Tibial nerve (tissue), 4 donors: ENCODE data around the gene RPL39L. TPM values are rescaled to one million over a fixed set of nuclear protein-coding genes. Genes with fewer than 3 reads are reported as not detected.
"Not testable (repeated sequence)": the region's sequence is repeated elsewhere in the genome, so short reads cannot be mapped to it uniquely, and the experiment has no call there.

Experiments used
- DNase-seq, 2 donors: peaks; one replicate each; pipeline ENCODE4 v3.0.0-alpha.2; 2019; ENCODE audit warnings: low spot score in 2 of 2
- H3K27ac ChIP-seq, 4 donors: fragments of 200-600 bp; sonication (generic) in 3 of 4; one replicate each; pipeline ENCODE4 v1.5.1; 2017 to 2019; ENCODE audit warnings: mild to moderate bottlenecking in 1 of 4
- H3K27me3 ChIP-seq, 2 donors: fragments of 200-600 bp; sonication (generic) in 1 of 2; one replicate each; pipeline versions ENCODE4 v1.5.1 to v1.6.0; 2017 to 2019
- H3K36me3 ChIP-seq, 3 donors: fragments of 200-600 bp; sonication (generic); one replicate each; pipeline ENCODE4 v1.5.1; 2018 to 2019
- H3K4me1 ChIP-seq, 4 donors: fragments of 200-600 bp; sonication (generic) in 3 of 4; one replicate each; pipeline ENCODE4 v1.5.1; 2017 to 2019
- H3K4me3 ChIP-seq, 4 donors: fragments of 200-600 bp; sonication (generic) in 3 of 4; one replicate each; pipeline ENCODE4 v1.5.1; 2017 to 2019; ENCODE audit warnings: mild to moderate bottlenecking in 1 of 4, moderate library complexity in 1 of 4
- H3K9me3 ChIP-seq, 4 donors: fragments of 200-600 bp; sonication (generic) in 3 of 4; one replicate each; pipeline ENCODE4 v1.5.1; 2017 to 2019
- EP300 ChIP-seq, 2 donors: sonication (generic); formaldehyde crosslinking; IDR thresholded peaks; one replicate each; pipeline ENCODE4 v1.6.1; 2017; ENCODE audit warnings: antibody characterized with exemption in 2 of 2, mild to moderate bottlenecking in 1 of 2
- POLR2A ChIP-seq, 2 donors: fragments of 450-650 bp; IDR thresholded peaks; one replicate each; pipeline ENCODE4 v1.6.1; 2017; ENCODE audit warnings: antibody characterized with exemption in 2 of 2, mild to moderate bottlenecking in 2 of 2, moderate library complexity in 2 of 2
- WGBS, 2 donors: methylation state at CpG; one replicate each; pipeline ENCODE4 v1.1.5; 2018; 5-methylcytosine and 5-hydroxymethylcytosine counted together
- total RNA-seq, 4 donors: library from RNA; depleted of rRNA; stranded (reverse); fragments of >200 nt; gene quantifications; one replicate each; pipeline ENCODE4 v1.1.0, GENCODE V29; 2016
- TF ChIP-seq, protein P1 (sequence below), 5 experiments: fragments of 200-600 bp in 3 of 5; fragments of 450-650 bp in 2 of 5; sonication (generic) in 3 of 5; IDR thresholded peaks; one replicate each; pipeline ENCODE4 v1.5.1; 2016 to 2019; ENCODE audit warnings: antibody characterized with exemption in 5 of 5, mild to moderate bottlenecking in 3 of 5, moderate library complexity in 2 of 5

RPL39L gene
- total RNA-seq, 4 donors from 2014 or later: 1.4 to 15.0 (median 10.7) TPM

GRCh38 chr3:187183903-187184302 lies 44.6 kb upstream of the RPL39L start:
- 95% methylated on average over 6 of the region's 6 CpGs for WGBS, 2 donors

DNA sequence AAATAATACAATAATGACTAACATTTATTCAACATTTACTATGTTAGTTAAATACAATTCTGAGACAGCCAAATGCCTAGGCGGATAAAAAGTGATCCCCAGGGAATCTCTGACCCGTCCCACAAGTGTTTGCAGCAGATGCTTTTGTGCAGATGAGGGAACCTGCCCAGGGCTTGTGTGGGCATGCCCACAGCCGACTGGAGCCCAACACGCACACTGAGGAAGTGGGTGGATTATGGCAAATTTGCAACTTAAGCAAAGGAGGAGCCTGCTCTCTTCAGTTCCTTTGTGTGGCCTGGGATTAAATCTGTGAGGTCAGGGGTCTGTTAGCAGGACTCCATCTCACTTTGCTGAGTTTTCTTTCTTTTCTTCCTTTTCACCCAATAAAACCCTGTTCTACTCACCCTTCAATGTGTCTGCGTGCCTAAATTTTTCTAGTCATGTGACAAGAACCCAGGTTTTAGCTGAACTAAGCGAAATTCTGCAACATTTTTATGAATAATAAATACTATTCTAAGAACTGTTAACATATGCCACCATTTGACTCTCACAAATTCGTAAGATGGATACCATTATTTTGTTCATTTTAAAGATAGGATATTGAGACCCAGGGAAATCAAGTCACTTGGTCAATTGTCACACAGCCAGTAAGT lies 44.0 kb upstream of the RPL39L start:
- no peak overlapping the region for H3K27ac ChIP-seq
- H3K4me3 ChIP-seq: no peak overlapping the region
- H3K4me1 ChIP-seq: no peaks in the 10 kb centered on the region
- no peak for DNase-seq
- no peaks in the 10 kb centered on the region for H3K27me3 ChIP-seq
- H3K9me3 ChIP-seq: no peaks in the 10 kb centered on the region
- no peaks in the 10 kb centered on the region for H3K36me3 ChIP-seq
- TF ChIP-seq, protein P1, sequence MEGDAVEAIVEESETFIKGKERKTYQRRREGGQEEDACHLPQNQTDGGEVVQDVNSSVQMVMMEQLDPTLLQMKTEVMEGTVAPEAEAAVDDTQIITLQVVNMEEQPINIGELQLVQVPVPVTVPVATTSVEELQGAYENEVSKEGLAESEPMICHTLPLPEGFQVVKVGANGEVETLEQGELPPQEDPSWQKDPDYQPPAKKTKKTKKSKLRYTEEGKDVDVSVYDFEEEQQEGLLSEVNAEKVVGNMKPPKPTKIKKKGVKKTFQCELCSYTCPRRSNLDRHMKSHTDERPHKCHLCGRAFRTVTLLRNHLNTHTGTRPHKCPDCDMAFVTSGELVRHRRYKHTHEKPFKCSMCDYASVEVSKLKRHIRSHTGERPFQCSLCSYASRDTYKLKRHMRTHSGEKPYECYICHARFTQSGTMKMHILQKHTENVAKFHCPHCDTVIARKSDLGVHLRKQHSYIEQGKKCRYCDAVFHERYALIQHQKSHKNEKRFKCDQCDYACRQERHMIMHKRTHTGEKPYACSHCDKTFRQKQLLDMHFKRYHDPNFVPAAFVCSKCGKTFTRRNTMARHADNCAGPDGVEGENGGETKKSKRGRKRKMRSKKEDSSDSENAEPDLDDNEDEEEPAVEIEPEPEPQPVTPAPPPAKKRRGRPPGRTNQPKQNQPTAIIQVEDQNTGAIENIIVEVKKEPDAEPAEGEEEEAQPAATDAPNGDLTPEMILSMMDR (IDR thresholded peaks at IDR 0.05): no peak
- no peak for TF ChIP-seq EP300 (IDR thresholded peaks at IDR 0.05)
- no peak for TF ChIP-seq POLR2A (IDR thresholded peaks at IDR 0.05)
- 52 to 53% methylated on average over 7 of the region's 7 CpGs for WGBS, 2 donors

More at GRCh38 chr3:187183903-187184302, 44.6 kb upstream of the RPL39L start:
- no peak for DNase-seq
- Histone ChIP-seq H3K4me1 (peaks cover 0 to 4% (median 0%) of the 10 kb centered on the region in 4 donors), H3K9me3 (no peaks in the 10 kb centered on the region), H3K27me3 (no peaks in the 10 kb centered on the region), H3K4me3 (no peak overlapping the region), H3K27ac (no peak overlapping the region), H3K36me3 (no peaks in the 10 kb centered on the region)
- TF ChIP-seq, protein P1 (IDR thresholded peaks at IDR 0.05): no peak
- TF ChIP-seq EP300 (IDR thresholded peaks at IDR 0.05) (no peak), POLR2A (IDR thresholded peaks at IDR 0.05) (no peak)

DNA sequence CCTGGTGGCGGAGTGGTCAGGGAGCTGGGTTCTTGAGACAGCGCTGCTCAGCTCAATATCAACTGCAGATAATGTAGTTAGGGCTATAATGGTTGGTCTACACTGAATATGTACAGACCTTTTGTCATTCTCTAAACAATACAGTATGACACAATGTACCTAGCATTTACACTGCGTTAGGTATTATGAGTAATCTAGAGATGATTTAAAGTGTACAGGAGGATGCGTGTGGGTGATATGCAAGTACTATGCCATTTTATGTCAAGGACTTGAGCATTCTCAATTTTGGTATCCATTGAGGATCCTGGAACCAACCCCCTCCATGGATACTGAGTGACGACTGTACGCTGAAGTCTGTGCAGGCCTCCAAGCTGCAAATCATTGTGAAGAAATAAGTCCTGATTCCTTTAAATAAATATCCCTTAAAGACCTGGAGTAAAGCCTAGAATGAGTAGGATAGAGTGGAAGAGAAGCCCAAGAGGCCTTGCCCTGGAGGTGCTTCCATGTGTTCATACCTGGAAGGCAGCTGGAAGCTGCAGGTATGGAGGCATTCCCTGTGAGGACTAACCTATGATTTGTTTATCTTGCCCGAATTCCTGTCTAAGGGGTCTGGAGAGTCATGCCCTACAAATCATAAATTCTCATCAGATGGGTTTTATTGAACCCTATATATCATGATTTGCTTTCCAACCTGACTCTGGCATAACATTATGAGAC lies 42.3 kb upstream of the RPL39L start:
- Histone ChIP-seq H3K36me3 (no peaks in the 10 kb centered on the region), H3K9me3 (no peaks in the 10 kb centered on the region), H3K4me3 (no peak overlapping the region), H3K4me1 (no peaks in the 10 kb centered on the region), H3K27me3 (no peaks in the 10 kb centered on the region), H3K27ac (no peak overlapping the region)
- DNase-seq: no peak
- whole genome bisulfite sequencing, 2 donors: 94 to 95% methylated on average over 7 of the region's 7 CpGs
- TF ChIP-seq, protein P1 (IDR thresholded peaks at IDR 0.05): no peak
- no peak for TF ChIP-seq EP300 (IDR thresholded peaks at IDR 0.05)
- TF ChIP-seq POLR2A (IDR thresholded peaks at IDR 0.05): no peak

GRCh38 chr3:187172929-187173328 lies 33.6 kb upstream of the RPL39L start:
- H3K9me3 ChIP-seq: no peaks in the 10 kb centered on the region
- no peak overlapping the region for H3K4me3 ChIP-seq
- no peaks in the 10 kb centered on the region for H3K36me3 ChIP-seq
- H3K27ac ChIP-seq: no peak overlapping the region
- 84 to 94% methylated on average over 2 of the region's 2 CpGs for WGBS, 2 donors
- TF ChIP-seq, protein P1 (IDR thresholded peaks at IDR 0.05): no peak
- no peak for TF ChIP-seq EP300 (IDR thresholded peaks at IDR 0.05)
- no peak for TF ChIP-seq POLR2A (IDR thresholded peaks at IDR 0.05)
- H3K4me1 ChIP-seq: peaks cover 0 to 8% (median 0%) of the 10 kb centered on the region in 4 donors
- no peak for DNase-seq
- H3K27me3 ChIP-seq: no peaks in the 10 kb centered on the region

GRCh38 chr3:187170911-187171310 lies 31.6 kb upstream of the RPL39L start:
- WGBS, 2 donors: 91 to 94% methylated on average over 5 of the region's 5 CpGs
- H3K27me3 ChIP-seq, DNase-seq, H3K36me3 ChIP-seq, H3K4me1 ChIP-seq, H3K9me3 ChIP-seq, H3K27ac ChIP-seq, H3K4me3 ChIP-seq: not testable (repeated sequence)
